H1 (cell line): ENCODE results near the gene RPIA. TPM values are rescaled to one million over a fixed set of nuclear protein-coding genes. Genes with fewer than 3 reads are reported as not detected.

Experiments
- ASH2L ChIP-seq: fragments of 200-600, 300-600 bp; sonication (generic); IDR thresholded peaks from one replicate; pipeline ENCODE4 v1.7.1; 2017; ENCODE audit warnings: low read length
- BACH1 ChIP-seq: IDR thresholded peaks from 2 replicates; pipeline ENCODE4 v1.6.1; 2012; ENCODE audit warnings: low read length, improper control_type of control experiment
- BCL11A ChIP-seq, 2 experiments: IDR thresholded peaks; one replicate each; pipeline ENCODE4 v1.6.1; 2011; ENCODE audit warnings: low read depth in 2 of 2, low read length in 2 of 2, mild to moderate bottlenecking in 2 of 2
- CBX8 ChIP-seq: fragments of 300-800, 300-1000 bp; sonication (generic); IDR thresholded peaks from 2 replicates; pipeline ENCODE4 v1.7.1; 2016; ENCODE audit warnings: low read depth, low read length, borderline replicate concordance
- CHD1 ChIP-seq: IDR thresholded peaks from 2 replicates; pipeline ENCODE4 v1.6.1; 2012; ENCODE audit warnings: low read depth, low read length, improper control_type of control experiment
- EZH2 ChIP-seq: fragments of 200-600 bp; sonication (generic); IDR thresholded peaks from 2 replicates; pipeline ENCODE4 v1.7.1; 2012; ENCODE audit warnings: low read depth, mild to moderate bottlenecking, moderate library complexity, low read length, inconsistent platforms; ENCODE audit not compliant: severe bottlenecking
- GABPA ChIP-seq: IDR thresholded peaks from 2 replicates; pipeline ENCODE4 v1.6.1; 2011; ENCODE audit warnings: mild to moderate bottlenecking, low read length, moderate library complexity, borderline replicate concordance; ENCODE audit not compliant: insufficient read depth
- GTF2F1 ChIP-seq: IDR thresholded peaks from 2 replicates; pipeline ENCODE4 v1.6.1; 2012; ENCODE audit warnings: low read depth, low read length, improper control_type of control experiment, borderline replicate concordance
- JUND ChIP-seq: IDR thresholded peaks from 2 replicates; pipeline ENCODE4 v1.6.1; 2011; ENCODE audit warnings: mild to moderate bottlenecking, improper control_type of control experiment, low read length
- KDM1A ChIP-seq: fragments of 200-600, 300-600 bp; sonication (generic); IDR thresholded peaks from 2 replicates; pipeline ENCODE4 v1.7.1; 2016; ENCODE audit warnings: mild to moderate bottlenecking, low read length, borderline replicate concordance
- NANOG ChIP-seq: IDR thresholded peaks from 2 replicates; pipeline ENCODE4 v1.6.1; 2011; ENCODE audit warnings: low read length, low read depth, mild to moderate bottlenecking, inconsistent platforms; ENCODE audit not compliant: insufficient read depth, poor library complexity, severe bottlenecking
- NRF1 ChIP-seq: IDR thresholded peaks from 2 replicates; pipeline ENCODE4 v1.6.1; 2011; ENCODE audit warnings: mild to moderate bottlenecking, low read depth, low read length, improper control_type of control experiment
- PHF8 ChIP-seq: fragments of 200-600 bp; sonication (generic); conservative IDR thresholded peaks from 2 replicates; pipeline ENCODE4 v1.7.1; 2012; ENCODE audit warnings: low read depth, mild to moderate bottlenecking, inconsistent platforms, low read length, moderate library complexity
- POU5F1 ChIP-seq: IDR thresholded peaks from 2 replicates; pipeline ENCODE4 v1.6.1; 2011; ENCODE audit warnings: low read depth, mild to moderate bottlenecking, low read length, moderate library complexity
- RBBP5 ChIP-seq: IDR thresholded peaks from 2 replicates; pipeline ENCODE4 v1.7.1; 2012; ENCODE audit warnings: low read depth, mild to moderate bottlenecking, inconsistent platforms, low read length, moderate library complexity, borderline replicate concordance
- RNF2 ChIP-seq: fragments of 200-900, 300-1000 bp; sonication (generic); IDR thresholded peaks from 2 replicates; pipeline ENCODE4 v1.7.1; 2016; ENCODE audit warnings: borderline replicate concordance, low read depth, mild to moderate bottlenecking, antibody characterized with exemption, low read length; ENCODE audit not compliant: poor library complexity, severe bottlenecking; ENCODE audit errors: missing control alignments
- SAP30 ChIP-seq: fragments of 300-600 bp; sonication (generic); IDR thresholded peaks from 2 replicates; pipeline ENCODE4 v1.7.1; 2012; ENCODE audit warnings: low read length, moderate library complexity, mild to moderate bottlenecking, inconsistent platforms; ENCODE audit not compliant: insufficient read depth, insufficient replicate concordance
- SP1 ChIP-seq: IDR thresholded peaks from 2 replicates; pipeline ENCODE4 v1.6.1; 2011; ENCODE audit warnings: low read depth, low read length
- SP2 ChIP-seq: IDR thresholded peaks from 2 replicates; pipeline ENCODE4 v1.6.1; 2012; ENCODE audit warnings: mild to moderate bottlenecking, low read length, inconsistent platforms
- SP4 ChIP-seq: IDR thresholded peaks from 2 replicates; pipeline ENCODE4 v1.6.1; 2012; ENCODE audit warnings: low read length, inconsistent platforms
- SRF ChIP-seq: IDR thresholded peaks from 2 replicates; pipeline ENCODE4 v1.6.1; 2011; ENCODE audit warnings: mild to moderate bottlenecking, low read depth, low read length, moderate library complexity
- TBP ChIP-seq: IDR thresholded peaks from 2 replicates; pipeline ENCODE4 v1.6.1; 2011; ENCODE audit warnings: low read depth, low read length, improper control_type of control experiment
- TEAD4 ChIP-seq: IDR thresholded peaks from 2 replicates; pipeline ENCODE4 v1.6.1; 2012; ENCODE audit warnings: low read depth, low read length, inconsistent platforms, mixed read lengths
- polyA plus RNA-seq, 7 experiments: library from polyadenylated mRNA; depleted of rRNA in 3 of 7; stranded (reverse) in 5 of 7; unstranded in 2 of 7; fragments of >200 nt in 5 of 7; fragments of 200-250 nt in 2 of 7; gene quantifications; 1 replicate in 5 of 7; 2 replicates in 1 of 7; 4 replicates in 1 of 7; pipeline versions ENCODE4 v1.2.1 to v1.2.3, GENCODE V29; 2011 to 2013; ENCODE audit warnings: missing spikeins in 2 of 7, mixed read lengths in 2 of 7
- total RNA-seq: library from RNA; stranded (reverse); fragmentation: NEBNext Ultra II Directional; extraction: Animal tissue kit (Norgen Biotek cat#: 25700); gene quantifications from 2 replicates; pipeline ENCODE4 v1.2.1, GENCODE V29; 2021
- TF ChIP-seq, protein P1 (sequence below): IDR thresholded peaks from 2 replicates; pipeline ENCODE4 v1.6.1; 2012; ENCODE audit warnings: inconsistent platforms

The RPIA gene
- total and polyA plus RNA-seq, 2 of the 8 experiments (the other 6 are each of a cell fraction or from before 2014, with no cell fraction given): 13.1 to 24.0 TPM

DNA sequence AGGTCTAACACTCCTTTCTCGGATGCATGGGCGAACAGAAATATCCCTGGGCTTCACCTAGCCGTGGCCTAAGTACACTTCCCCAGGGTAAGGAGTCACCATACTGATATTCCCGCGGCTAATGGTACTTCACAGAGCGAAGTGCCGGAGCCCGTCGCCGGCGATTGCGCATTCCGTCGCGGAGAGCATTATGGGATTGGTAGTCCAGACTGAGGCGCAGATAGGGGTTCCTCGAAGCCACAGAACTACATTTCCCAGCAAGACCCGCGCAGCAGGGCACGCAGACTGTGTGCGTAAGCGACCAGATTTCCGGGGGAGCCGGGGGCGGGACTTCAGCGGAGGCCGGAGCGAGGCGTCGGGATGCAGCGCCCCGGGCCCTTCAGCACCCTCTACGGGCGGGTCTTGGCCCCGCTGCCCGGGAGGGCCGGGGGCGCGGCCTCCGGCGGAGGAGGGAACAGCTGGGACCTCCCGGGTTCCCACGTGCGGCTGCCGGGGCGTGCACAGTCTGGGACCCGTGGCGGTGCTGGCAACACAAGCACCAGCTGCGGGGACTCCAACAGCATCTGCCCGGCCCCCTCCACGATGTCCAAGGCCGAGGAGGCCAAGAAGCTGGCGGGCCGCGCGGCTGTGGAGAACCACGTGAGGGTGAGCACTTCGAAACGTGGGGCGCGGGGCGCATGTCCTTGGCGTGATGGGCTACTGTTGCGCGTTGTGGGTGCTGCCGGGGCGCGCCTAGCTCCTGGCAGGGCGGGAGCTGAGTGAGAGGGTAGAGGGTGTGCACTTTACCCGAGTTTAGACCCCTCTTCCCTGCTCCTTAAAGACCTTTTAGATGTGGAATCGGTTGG, at the start of gene RPIA (continued):
- 0 out of 2 replicates have a peak, but pooled peaks have one; percentile 38 for TF ChIP-seq SP1
- no peak for TF ChIP-seq BCL11A (IDR thresholded peaks at IDR 0.05; ENCODE audit: low read depth in 2 of 2, low read length in 2 of 2)
- TF ChIP-seq TBP: peak; percentile 87
- no peak for TF ChIP-seq NRF1
- TF ChIP-seq JUND: peak; percentile 34; the same call in 1 of the 2 replicates
- peak; percentile 64; the same call in 1 of the 2 replicates for TF ChIP-seq PHF8
- peak; percentile 43; the same call in 1 of the 2 replicates for TF ChIP-seq GABPA
- no peak for TF ChIP-seq KDM1A
- no peak for TF ChIP-seq SAP30
- peak; percentile 20 for TF ChIP-seq NANOG
- TF ChIP-seq TEAD4: peak; percentile 64
- TF ChIP-seq SRF: peak; percentile 74
- TF ChIP-seq, protein P1, sequence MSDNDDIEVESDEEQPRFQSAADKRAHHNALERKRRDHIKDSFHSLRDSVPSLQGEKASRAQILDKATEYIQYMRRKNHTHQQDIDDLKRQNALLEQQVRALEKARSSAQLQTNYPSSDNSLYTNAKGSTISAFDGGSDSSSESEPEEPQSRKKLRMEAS: peak; percentile 95
- TF ChIP-seq RNF2: peak; percentile 56
- TF ChIP-seq POU5F1: no peak
- TF ChIP-seq CHD1: no peak
- TF ChIP-seq ASH2L: peak; percentile 22
- peak; percentile 46; the same call in 1 of the 2 replicates for TF ChIP-seq GTF2F1
- no peak for TF ChIP-seq EZH2
- TF ChIP-seq SP4: peak; percentile 73; the same call in 1 of the 2 replicates
- no peak for TF ChIP-seq BACH1
- TF ChIP-seq SP2: no peak
- no peak for TF ChIP-seq CBX8
- TF ChIP-seq RBBP5: 0 out of 2 replicates have a peak, but pooled peaks have one; percentile 57
